22Rv1 (cell line): ENCODE data around the gene CGB5.

Experiments
- ZFX ChIP-seq: fragments of 450-650 bp; IDR thresholded peaks from 2 replicates; pipeline ENCODE4 v1.6.1; 2017; ENCODE audit warnings: antibody characterized with exemption, borderline replicate concordance
- TF ChIP-seq, protein P1 (sequence below): fragments of 450-650 bp; IDR thresholded peaks from 2 replicates; pipeline ENCODE4 v1.5.1; 2017; ENCODE audit warnings: mild to moderate bottlenecking

- TF ChIP-seq, protein P1, sequence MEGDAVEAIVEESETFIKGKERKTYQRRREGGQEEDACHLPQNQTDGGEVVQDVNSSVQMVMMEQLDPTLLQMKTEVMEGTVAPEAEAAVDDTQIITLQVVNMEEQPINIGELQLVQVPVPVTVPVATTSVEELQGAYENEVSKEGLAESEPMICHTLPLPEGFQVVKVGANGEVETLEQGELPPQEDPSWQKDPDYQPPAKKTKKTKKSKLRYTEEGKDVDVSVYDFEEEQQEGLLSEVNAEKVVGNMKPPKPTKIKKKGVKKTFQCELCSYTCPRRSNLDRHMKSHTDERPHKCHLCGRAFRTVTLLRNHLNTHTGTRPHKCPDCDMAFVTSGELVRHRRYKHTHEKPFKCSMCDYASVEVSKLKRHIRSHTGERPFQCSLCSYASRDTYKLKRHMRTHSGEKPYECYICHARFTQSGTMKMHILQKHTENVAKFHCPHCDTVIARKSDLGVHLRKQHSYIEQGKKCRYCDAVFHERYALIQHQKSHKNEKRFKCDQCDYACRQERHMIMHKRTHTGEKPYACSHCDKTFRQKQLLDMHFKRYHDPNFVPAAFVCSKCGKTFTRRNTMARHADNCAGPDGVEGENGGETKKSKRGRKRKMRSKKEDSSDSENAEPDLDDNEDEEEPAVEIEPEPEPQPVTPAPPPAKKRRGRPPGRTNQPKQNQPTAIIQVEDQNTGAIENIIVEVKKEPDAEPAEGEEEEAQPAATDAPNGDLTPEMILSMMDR, result no peak
- TF ChIP-seq ZFX, result no peak
These were observed 17.4 kb downstream of the CGB5 start for GRCh38 chr19:49061000-49061399.
